Ectodermal cell (in vitro differentiated cells): ENCODE measurements around the gene ACSM3.
"Not testable (repeated sequence)": the region's sequence is repeated elsewhere in the genome, so short reads cannot be mapped to it uniquely, and the experiment has no call there.

Experiments
- H3K27ac ChIP-seq: 2 replicates; pipeline ENCODE4 v1.7.0; 2013; ENCODE audit warnings: mild to moderate bottlenecking, low read depth, low read length; ENCODE audit not compliant: insufficient read depth, poor library complexity, severe bottlenecking
- H3K27me3 ChIP-seq: 2 replicates; pipeline ENCODE4 v1.7.0; 2013; ENCODE audit warnings: mild to moderate bottlenecking, low read length; ENCODE audit not compliant: insufficient read depth, control insufficient read depth, poor library complexity, severe bottlenecking
- H3K36me3 ChIP-seq: one replicate; pipeline ENCODE4 v1.7.0; 2013; ENCODE audit warnings: low read length; ENCODE audit not compliant: control insufficient read depth, insufficient read depth
- H3K4me1 ChIP-seq: one replicate; pipeline ENCODE4 v1.7.0; 2013; ENCODE audit warnings: low read length; ENCODE audit not compliant: control insufficient read depth, insufficient read depth
- H3K4me3 ChIP-seq: 2 replicates; pipeline ENCODE4 v1.7.0; 2013; ENCODE audit warnings: low read depth, low read length, control low read depth; ENCODE audit not compliant: insufficient read depth
- H3K9me3 ChIP-seq: 2 replicates; pipeline ENCODE4 v1.7.0; 2013; ENCODE audit warnings: mild to moderate bottlenecking, low read length, moderate library complexity; ENCODE audit not compliant: control insufficient read depth
- WGBS, 2 experiments: methylation state at CpG; one replicate each; pipeline ENCODE4 v1.1.7; 2013; ENCODE audit warnings: missing lambda C conversion rate in 2 of 2; 5-methylcytosine and 5-hydroxymethylcytosine counted together

Gene ACSM3

DNA sequence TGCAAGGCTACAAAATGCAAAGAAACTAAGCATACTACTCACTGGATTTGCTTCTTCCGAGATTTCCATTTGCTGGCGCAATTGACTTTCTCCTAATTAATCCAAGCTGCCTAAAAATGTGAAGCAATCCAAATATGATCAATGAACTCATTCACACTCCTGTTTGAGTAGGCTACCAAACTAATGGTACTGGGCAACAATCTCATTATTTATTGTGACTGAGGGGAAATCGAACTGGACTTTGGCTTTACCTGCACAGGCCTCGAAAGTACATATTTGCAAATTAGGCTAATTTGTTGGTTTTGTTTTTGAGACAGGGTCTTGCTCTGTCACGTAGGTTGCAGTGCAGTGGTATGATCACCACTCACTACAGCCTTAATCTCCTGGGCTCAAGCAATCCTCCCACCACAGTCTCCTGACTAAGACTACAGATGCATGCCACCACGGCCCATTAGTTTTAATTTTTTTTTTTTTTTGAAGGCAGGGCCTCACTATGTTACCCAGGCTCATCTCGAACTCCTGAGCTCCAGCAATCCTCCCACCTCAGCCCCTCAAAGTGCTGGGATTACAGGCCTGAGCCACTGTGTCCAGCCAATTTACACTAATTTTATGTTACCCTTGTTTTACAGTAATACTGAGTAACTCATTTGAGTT, 39.9 kb downstream of the ACSM3 start:
- 88 to 92% methylated on average over 7 of the region's 7 CpGs for WGBS, 2 experiments
- no peak overlapping the region for H3K27ac ChIP-seq
- H3K27me3 ChIP-seq = no peaks in the 10 kb centered on the region
- no peaks in the 10 kb centered on the region for H3K36me3 ChIP-seq
- no peaks in the 10 kb centered on the region for H3K4me1 ChIP-seq
- H3K9me3 ChIP-seq = no peaks in the 10 kb centered on the region
- H3K4me3 ChIP-seq = no peak overlapping the region

DNA sequence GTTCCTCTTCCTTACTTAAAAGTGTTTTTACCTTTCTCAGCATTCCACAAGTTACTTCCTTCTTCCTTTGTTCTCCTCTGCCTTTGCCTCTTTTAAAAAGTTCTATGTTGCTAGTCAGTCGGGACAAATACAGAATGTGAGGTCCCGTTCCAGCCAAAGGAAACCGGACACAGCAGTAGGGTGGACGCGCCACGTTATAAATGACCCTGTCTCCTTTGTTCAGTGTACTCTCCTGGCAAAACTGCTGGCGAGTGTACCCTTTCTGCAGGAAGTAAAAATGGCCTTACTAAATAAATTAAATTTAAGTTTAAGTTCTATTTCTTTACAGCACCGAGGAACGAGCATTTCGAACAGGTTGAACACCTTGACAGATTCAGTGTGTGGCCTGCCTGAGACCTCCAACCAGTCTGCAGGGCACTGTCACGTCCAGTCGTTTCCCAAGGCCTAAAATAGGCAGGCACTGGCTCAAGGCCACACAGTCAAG, 41.9 kb downstream of the ACSM3 start:
- Histone ChIP-seq H3K27ac (peak overlapping the region; percentile 62), H3K4me3 (peak overlapping the region; percentile 81)
- 26 to 34% methylated on average over 11 to 12 of the region's 12 CpGs for WGBS, 2 experiments
- H3K36me3 ChIP-seq, H3K9me3 ChIP-seq, H3K27me3 ChIP-seq, H3K4me1 ChIP-seq: not testable (repeated sequence)

DNA sequence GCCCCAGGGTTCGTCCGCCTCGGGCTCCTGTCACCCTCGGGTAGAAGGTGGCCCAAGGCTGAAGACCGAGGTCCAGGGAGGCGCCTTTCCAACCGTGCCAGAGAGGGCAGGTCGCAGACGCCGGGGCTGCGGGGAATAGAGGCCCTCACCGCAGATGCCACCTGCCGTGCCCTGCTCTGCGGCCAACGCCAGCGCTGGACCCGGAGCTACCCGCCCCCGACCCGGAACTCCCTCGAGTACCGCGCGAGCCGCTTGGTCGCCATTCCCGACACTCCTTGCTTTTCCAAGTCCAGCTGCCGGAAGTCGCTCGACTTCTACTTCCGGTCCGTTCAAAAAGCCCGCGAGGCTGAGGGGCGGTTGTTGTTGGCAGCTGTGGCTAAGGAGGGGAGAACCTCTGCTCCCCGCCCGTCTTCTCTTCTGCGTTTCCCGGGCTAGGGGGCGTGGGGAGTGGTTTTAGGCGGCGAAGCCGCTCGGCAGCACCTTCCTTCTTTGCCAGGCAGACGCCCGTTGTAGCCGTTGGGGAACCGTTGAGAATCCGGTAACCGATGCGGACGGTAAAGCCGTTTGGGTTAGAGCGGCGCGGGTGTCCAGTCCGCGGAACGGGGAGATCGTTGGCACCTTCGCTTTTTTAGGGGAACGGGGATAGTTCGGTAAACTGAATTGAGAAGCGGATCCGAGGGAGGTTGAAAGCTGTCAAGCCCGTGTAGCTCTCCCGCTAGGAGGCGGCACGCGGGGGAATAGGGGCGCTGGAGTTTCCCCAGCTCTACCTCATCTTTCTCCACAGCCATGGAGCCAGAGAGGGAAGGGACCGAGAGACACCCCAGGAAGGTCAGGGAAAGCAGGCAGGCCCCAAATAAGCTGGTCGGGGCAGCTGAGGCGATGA, 42.6 kb downstream of the ACSM3 start, which contains the start of the genes ERI2 and REXO5:
Gene ERI2, minus strand, starts transcription at position 305 of the 883 bp plus-strand sequence. Its CDS starts 42 bp downstream, at position 263.
Gene REXO5, plus strand, starts transcription at position 360 of the 883 bp plus-strand sequence. Its CDS starts 427 bp downstream, at position 787.
- H3K4me1 ChIP-seq = no peaks in the 10 kb centered on the region
- H3K27me3 ChIP-seq = no peaks in the 10 kb centered on the region
- peak within 1 kb of the TSS; percentile 81 for H3K4me3 ChIP-seq
- H3K27ac ChIP-seq = peak within 1 kb of the TSS; percentile 90
- WGBS, 2 experiments = 0% methylated on average over 74 of the region's 74 CpGs
- no peaks in the 10 kb centered on the region for H3K9me3 ChIP-seq
- no peaks in the 10 kb centered on the region for H3K36me3 ChIP-seq

DNA sequence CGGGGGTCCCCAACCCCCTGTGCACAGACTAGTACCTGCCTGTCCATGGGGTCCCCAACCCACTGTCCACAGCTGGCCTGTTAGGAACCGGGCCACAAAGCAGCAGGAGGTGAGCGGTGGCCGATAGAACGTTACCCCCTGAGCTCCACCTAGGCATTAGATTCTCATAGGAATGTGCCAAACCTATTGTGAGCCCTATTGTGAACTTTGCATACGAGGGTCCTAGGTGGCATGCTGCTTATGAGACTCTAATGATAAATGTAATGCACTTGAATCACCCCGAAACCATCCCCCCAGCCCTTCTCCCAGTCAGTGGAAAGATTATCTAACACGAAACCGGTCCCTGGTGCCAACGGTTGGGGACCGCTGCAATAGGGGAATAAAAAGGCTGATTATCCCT, 44.0 kb downstream of the ACSM3 start:
- 89 to 94% methylated on average over 10 of the region's 11 CpGs for WGBS, 2 experiments
- Histone ChIP-seq H3K27me3 (no peaks in the 10 kb centered on the region), H3K36me3 (no peaks in the 10 kb centered on the region), H3K27ac (no peak overlapping the region), H3K4me1 (no peaks in the 10 kb centered on the region), H3K9me3 (no peaks in the 10 kb centered on the region), H3K4me3 (no peak overlapping the region)

DNA sequence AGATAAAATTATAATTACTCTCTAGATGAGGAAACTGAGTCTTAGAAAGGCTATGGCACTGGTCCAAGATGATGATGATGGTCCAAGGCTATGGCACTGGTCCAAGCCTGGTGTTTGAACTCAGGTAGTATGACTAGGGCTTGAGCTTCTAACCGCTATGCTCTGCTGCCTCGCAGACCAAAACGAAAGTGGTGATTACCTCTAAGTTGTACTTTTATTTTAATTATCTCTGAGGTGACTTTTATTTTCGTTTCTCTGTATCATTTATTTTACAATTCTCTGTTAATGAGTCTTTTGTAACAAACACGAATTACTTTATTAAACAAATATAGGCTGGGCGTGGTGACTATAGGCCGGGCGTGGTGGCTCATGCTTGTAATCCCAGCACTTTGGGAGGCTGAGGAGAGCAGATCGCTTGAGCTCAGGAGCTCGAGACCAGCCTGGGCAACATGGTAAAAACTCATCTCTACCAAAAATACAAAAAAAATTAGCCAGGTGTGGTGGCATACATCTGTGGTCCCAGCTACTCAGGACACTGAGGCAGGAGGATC, 48.1 kb downstream of the ACSM3 start:
- Histone ChIP-seq H3K27ac (no peak overlapping the region), H3K4me1 (no peaks in the 10 kb centered on the region), H3K9me3 (no peaks in the 10 kb centered on the region), H3K27me3 (no peaks in the 10 kb centered on the region), H3K36me3 (no peaks in the 10 kb centered on the region), H3K4me3 (no peak overlapping the region)
- WGBS, 2 experiments = 82 to 92% methylated on average over 7 to 10 of the region's 10 CpGs

DNA sequence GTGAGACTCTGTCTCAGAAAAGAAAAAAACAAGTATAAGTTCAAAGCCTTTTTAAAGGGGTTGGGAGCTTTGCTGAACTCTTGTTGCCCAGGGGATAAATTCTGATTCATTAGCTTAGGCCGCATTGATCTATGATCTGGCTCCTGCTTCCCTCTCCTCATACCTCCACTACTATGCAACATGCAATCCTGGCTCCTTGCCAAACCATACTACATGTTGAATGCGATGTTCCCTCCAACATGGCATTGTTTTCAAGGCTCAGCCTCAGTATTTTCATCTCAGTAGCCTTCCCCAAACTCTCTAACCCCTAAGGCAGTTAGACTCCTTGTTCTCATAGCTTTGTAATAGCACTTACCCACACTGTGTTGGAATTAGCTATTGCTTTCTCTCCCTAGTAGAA, 48.7 kb downstream of the ACSM3 start:
- H3K4me3 ChIP-seq = no peak overlapping the region
- H3K9me3 ChIP-seq = no peaks in the 10 kb centered on the region
- H3K27ac ChIP-seq = no peak overlapping the region
- no peaks in the 10 kb centered on the region for H3K36me3 ChIP-seq
- H3K4me1 ChIP-seq = no peaks in the 10 kb centered on the region
- no peaks in the 10 kb centered on the region for H3K27me3 ChIP-seq
- 89 to 93% methylated on average over 2 of the region's 2 CpGs for WGBS, 2 experiments

DNA sequence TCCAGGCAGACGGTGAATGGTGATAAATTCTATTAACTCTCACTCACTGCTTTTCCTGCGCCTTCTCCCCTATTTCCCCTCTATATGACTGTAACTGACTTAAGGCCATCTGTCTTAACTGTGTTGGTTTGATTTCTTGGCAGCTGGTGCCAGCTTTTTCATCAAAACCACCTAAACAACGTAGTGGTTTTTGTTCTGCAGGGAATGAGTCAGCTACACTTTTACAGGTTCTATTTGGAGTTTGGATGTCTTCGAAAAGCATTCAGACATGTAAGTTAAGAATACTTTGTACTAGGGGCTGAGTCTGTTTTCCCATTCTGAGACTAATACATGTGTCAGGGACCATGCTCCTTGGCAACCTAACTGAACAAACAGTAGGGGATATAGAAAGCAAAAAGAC, 51.0 kb downstream of the ACSM3 start:
- H3K4me3 ChIP-seq = no peak overlapping the region
- WGBS, 2 experiments = 95% methylated on average over 4 of the region's 4 CpGs
- H3K27me3 ChIP-seq = no peaks in the 10 kb centered on the region
- no peaks in the 10 kb centered on the region for H3K9me3 ChIP-seq
- no peak overlapping the region for H3K27ac ChIP-seq
- H3K36me3 ChIP-seq = no peaks in the 10 kb centered on the region
- H3K4me1 ChIP-seq = no peaks in the 10 kb centered on the region

DNA sequence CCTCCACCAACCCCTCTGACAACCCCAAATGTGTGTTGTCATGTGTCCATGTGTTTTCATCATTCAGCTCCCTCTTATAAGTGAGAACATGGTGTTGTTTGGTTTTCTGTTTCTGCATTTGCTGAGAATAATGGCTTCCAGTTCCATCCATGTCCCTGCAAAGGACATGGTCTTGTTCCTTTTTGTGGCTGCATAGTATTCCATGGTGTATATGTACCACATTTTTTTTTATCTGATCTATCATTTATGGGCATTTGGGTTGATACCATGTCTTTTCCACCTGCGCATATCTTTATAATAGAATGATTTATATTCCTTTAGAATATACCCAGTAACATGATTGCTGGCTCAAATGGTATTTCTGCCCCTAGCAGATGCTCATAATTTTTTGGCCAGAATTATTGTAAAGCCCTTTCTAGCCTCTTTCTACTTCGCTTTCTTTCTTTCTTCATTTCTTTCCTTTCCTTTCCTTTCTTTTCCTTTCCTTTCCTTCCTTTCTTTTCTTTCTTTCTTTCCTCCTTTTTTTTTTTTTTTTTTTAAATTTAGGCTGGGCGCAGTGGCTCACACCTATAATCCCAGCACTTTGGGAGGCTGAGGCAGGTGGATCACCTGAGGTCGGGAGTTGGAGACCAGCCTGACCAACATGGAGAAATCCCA, 55.2 kb downstream of the ACSM3 start:
- Histone ChIP-seq H3K36me3 (peaks cover 8% of the 10 kb centered on the region), H3K4me1 (no peaks in the 10 kb centered on the region), H3K9me3 (no peaks in the 10 kb centered on the region), H3K27ac (no peak overlapping the region), H3K4me3 (no peak overlapping the region), H3K27me3 (no peaks in the 10 kb centered on the region)
- 93 to 95% methylated on average over 1 to 4 of the region's 4 CpGs for WGBS, 2 experiments

DNA sequence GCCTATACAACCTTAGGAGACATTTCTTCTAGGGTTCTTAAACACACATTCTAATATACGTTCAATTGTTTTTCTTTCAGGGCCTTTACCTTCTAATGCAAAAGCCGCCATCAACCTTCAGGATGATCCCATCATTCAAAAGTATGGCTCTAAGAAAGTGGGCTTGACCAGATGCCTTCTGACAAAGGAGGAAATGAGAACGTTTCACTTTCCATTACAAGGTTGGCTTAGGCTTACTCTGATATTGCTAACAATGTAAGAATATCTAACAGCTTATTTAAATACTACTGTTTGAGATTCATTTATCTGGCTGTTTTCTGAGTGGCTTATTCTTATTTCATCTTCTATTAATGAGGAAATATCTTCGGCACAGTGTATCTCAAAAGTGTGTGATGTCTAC, 57.9 kb downstream of the ACSM3 start:
- no peaks in the 10 kb centered on the region for H3K27me3 ChIP-seq
- H3K4me1 ChIP-seq = no peaks in the 10 kb centered on the region
- H3K36me3 ChIP-seq = peaks cover 8% of the 10 kb centered on the region
- H3K9me3 ChIP-seq = no peaks in the 10 kb centered on the region
- H3K4me3 ChIP-seq = no peak overlapping the region
- no peak overlapping the region for H3K27ac ChIP-seq
- 89 to 97% methylated on average over 2 to 4 of the region's 4 CpGs for WGBS, 2 experiments
